Gastroesophageal sphincter (tissue), 3 donors: ENCODE measurements around the gene TMED8.

ENCODE experiments used
- CTCF ChIP-seq, 4 experiments: fragments of 200-600 bp in 2 of 4; fragments of 450-650 bp in 2 of 4; sonication (generic) in 1 of 4; IDR thresholded peaks; one replicate each; pipeline ENCODE4 v1.5.1; 2017 to 2019; ENCODE audit warnings: antibody characterized with exemption in 4 of 4, mild to moderate bottlenecking in 2 of 4, moderate library complexity in 2 of 4
- POLR2A ChIP-seq, 2 donors: fragments of 450-650 bp; IDR thresholded peaks; one replicate each; pipeline ENCODE4 v1.6.1; 2017; ENCODE audit warnings: antibody characterized with exemption in 2 of 2, mild to moderate bottlenecking in 2 of 2, moderate library complexity in 1 of 2
- POLR2AphosphoS5 ChIP-seq: sonication (generic); formaldehyde crosslinking; IDR thresholded peaks from one replicate; pipeline ENCODE4 v1.6.1; 2017; ENCODE audit warnings: antibody characterized with exemption

GRCh38 chr14:77403768-77404167 is 26.9 kb upstream of the TMED8 start:
- TF ChIP-seq CTCF (IDR thresholded peaks at IDR 0.05) (no peak), POLR2A (IDR thresholded peaks at IDR 0.05) (no peak), POLR2AphosphoS5 (no peak)
